Measurements from ENCODE around the gene TRANK1.
A peak's percentile ranks its signal among the peaks of the same experiment; 100 is the strongest.
"Not testable (repeated sequence)": the region's sequence is repeated elsewhere in the genome, so short reads cannot be mapped to it uniquely, and the experiment has no call there.

The TRANK1 gene

DNA sequence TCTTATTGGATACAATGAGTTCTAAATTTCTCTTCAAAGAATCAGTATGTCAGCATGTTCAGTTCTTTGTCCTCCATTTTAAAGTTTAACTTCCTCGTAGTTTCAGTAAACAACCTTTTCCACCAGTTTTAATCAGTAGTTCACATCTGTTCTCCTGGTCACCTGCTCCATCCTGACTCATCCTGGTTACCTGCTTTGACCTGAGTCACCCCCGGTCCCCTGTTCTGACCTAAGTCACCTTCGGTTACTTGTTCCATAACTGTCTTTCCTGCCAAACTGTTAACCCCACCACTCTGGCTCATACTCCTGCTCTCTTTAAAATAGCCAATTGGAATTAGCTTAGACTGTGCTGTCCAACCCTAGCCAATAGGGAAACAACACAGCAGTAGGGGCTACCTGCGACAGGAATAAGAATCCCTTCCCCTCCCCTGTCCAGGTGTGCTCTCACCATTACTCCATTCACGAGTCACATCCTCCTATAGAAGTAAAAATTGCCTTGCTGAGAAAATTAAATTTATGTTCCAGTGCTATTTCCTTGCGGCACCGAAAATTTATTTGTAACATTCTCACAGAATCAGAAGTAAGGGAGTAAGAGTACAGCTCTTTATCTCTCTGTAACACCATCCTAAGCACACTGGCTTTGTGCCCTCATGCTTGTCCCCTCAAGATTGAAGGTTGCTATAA lies 23.8 kb downstream of the TRANK1 start:
- no peak for DNase-seq (ENCODE audit: low read depth, low spot score)

DNA sequence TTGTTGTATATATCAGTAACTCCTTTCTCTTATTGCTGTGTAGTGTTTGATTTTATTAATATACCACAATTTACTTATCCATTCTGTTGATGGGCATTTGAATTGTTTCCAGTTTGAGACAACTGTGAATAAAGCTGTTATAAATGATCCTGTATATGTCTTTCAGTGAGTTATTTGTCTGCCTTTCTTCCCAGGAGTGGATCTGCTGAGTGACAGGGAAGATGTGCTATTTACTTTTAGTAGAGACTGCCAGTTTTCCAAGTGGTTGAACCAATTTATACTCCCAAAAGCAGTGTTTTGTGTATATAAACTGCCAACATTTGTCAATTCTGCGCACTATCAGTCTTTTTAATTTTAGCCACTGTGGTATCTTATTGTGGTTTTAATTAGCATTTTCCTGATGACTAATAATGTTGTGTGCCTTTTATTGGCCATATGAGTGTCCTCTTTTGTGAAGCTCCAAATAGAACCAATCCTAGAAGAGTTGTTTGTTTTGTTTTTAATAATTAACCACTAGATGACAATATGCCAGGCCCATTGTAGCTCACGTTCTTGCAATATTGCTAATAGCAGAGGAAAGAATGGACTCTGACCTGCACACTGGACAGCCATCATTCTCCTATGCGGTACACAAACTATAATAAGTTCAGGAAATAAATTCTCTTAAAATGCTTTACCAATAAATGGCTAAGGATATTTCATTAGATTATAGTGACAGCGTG lies 25.3 kb downstream of the TRANK1 start:
- no peak for DNase-seq (ENCODE audit: low read depth, low spot score)

DNA sequence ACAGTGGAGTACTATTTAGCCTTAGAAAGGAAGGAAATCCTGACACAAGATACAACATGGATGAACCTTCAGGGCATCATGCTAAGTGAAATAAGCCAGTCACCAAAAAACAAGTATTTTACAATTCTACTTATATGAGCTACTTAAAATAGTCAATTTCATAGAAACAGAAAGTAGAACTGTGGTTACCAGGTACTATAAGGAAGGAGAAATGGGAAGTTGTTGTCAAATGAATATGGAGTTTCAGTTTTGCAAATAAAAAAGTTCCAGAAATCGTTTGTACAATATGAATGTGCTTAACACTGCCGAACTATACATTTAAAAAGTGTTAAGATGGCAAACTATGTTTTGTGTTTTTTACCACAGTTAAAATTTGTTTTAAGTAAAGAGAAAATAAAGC lies 26.8 kb downstream of the TRANK1 start:
- no peak for DNase-seq (ENCODE audit: low read depth, low spot score)

DNA sequence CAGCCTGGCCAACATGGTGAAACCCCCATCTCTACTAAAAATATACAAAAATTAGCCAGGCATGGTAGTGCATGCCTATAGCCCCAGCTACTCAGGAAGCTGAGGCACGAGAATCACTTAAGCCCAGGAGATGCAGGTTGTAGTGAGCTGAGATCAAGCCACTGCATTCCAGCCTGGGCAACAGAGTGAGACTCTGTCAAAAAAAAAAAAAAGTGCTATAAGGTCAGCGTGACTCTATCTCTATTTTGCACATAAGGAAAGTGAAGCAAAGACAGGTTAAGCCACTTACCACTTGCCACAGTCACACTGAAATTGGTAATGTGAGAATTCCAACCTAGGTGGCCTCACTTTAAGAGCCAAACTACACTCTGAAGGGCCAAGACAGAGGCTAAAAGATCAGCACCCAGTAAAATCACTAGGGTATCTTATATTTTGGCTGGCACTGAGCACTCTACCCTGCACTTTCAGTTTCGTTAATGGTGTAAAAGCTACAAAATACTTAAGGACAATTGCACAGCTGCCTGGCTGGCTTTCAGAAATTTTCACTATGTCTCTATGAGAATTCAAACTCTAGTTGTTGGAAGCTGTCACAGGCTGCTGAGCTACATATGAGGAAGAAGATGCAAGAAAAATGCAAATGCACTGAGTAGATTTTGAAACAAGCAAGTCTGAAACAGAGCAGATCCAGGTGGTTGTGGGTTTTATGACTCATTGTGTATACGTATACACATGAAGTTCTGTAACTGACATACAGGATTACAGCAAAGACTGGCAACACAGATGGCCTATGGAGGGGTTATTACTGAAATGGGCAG lies 32.7 kb downstream of the TRANK1 start:
- DNase-seq (ENCODE audit: low read depth, low spot score): no peak

DNA sequence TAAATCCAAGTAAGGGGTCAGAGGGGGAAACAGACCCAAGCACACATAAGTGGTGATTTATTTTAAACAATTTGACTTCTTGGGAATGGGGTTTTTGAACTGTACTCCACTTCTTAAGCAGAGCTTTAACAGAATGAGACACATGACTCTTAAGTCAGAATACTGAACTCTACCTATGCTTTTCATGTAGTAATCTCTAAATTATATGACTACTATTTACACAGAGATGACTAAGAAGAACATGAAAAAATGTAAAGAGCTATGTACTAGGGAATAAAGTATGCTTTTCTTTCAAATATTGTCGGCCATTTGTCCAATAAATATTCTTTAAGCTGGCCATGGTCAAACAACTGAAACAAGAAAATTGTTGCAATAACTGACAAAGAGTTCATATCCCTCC lies 35.2 kb downstream of the TRANK1 start:
- no peak for DNase-seq (ENCODE audit: low read depth, low spot score)

- DNase-seq (ENCODE audit: low read depth, low spot score): no peak
Measured at GRCh38 chr3:36909181-36909580, 35.7 kb downstream of the TRANK1 start.

- DNase-seq (ENCODE audit: low read depth, low spot score): no peak
Measured at GRCh38 chr3:36908647-36909180, 36.1 kb downstream of the TRANK1 start.

- no peak for DNase-seq (ENCODE audit: low read depth, low spot score)
Measured at GRCh38 chr3:36907911-36908646, 36.8 kb downstream of the TRANK1 start.

DNA sequence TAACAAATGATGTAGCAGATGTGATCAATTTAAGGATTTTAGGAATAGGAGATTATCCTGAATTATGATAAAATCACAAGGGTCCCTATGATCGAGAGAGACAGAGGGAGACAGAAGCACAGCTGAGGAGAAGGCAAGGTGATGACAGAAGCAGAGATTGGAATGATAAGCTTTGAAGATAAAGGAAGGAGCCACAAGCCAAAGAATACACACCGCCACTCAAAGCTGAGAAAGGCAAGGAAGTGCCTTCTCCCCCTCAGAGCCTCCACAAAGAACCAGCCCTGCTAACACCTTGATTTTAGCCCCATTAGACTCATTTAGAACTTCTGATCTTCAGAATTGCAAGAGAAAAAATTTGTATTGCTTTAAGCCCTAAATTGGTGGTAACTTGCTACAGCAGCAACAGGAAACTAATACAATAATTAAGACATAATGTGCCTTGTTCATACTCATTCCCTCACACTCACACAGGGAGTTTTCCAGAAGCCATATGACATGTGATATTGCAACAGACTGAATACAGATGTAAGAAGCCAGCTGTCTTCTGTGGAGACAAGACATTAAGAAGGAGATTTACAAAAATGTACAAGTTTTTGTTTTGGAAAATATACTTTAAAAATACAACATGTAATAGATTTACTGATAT lies 38.2 kb downstream of the TRANK1 start:
- DNase-seq (ENCODE audit: low read depth, low spot score): no peak

DNA sequence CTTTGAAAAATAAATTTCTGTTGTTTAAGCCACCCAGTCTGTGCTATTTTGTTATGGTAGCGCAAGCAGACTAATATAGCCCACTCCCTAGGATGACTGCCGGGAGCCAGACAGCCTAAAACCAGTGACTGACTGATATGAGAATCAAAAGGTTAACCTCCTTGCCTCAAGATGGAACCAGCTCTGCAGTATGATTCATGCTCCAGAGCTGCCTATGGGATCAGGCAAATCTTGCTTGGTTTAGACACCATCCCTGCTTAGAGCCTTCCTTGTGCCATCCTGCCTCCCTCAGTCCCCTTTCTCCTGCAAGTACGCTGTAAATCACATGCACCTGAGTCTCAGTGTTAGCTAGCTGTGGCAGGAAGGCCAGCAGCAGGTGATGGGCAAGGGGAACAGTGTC lies 39.3 kb downstream of the TRANK1 start:
- no peak for DNase-seq (ENCODE audit: low read depth, low spot score)

- peak; percentile 54 for DNase-seq (ENCODE audit: low read depth, low spot score)
Measured at GRCh38 chr3:36904641-36905040, 40.2 kb downstream of the TRANK1 start.

DNA sequence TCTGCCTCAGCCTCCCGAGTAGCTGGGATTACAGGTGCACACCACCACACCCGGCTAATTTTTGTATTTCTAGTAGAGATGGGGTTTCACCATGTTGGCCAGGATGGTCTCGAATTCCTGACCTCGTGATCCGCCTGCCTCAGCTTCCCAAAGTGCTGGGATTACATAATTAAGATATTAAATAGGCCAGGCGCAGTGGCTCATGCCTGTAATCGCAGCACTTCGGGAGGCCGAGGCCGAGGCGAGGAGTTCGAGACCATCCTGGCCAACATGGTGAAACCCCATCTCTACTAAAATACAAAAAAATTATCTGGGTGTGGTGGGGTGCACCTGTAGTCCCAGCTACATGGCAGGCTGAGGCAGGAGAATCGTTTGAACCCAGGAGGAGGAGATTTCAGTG lies 40.8 kb downstream of the TRANK1 start:
- DNase-seq (ENCODE audit: low read depth, low spot score): not testable (repeated sequence)

DNA sequence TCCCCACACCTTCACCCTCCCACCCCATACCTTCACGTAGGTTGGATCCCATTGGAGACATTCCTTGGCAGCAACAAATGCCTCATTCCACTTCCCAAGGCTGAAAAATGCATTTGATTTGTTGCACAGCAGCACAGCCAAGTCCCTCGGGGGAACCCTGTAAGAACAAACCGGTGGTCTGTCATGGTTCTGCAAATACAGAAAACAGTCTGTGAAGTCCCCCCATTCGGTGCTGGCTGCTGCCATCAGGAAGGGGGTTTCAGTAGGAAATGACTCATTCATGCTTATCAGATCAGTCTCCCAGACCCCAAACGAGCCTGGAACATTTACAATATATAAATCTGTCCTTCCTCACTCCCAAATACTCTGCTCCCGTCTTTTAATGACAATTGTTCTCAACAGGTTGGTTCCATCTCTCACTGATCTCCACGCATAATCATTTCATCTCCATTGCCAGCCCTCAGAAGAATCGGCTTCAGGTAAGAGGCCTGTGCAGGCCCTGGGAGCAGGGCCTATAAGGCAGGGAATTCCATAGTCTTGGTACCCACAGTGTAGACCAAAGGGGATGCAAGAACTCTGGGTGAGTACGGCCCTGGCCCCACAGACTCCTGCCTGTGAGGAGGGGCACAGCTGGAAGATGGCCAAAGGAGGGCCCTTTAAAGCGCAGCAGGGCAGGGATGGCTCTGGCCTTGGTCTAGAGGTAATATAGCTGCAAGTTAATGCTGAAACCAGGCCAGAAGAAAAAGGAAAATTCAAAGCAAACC lies 41.6 kb downstream of the TRANK1 start:
- DNase-seq (ENCODE audit: low read depth, low spot score): no peak

GRCh38 chr3:36901588-36901987 lies 43.3 kb downstream of the TRANK1 start:
- no peak for DNase-seq (ENCODE audit: low read depth, low spot score)

GRCh38 chr3:36900474-36901443 lies 44.1 kb downstream of the TRANK1 start:
- DNase-seq (ENCODE audit: low read depth, low spot score): no peak

- DNase-seq (ENCODE audit: low read depth, low spot score): no peak
Measured at GRCh38 chr3:36895496-36896409, 49.1 kb downstream of the TRANK1 start.

DNA sequence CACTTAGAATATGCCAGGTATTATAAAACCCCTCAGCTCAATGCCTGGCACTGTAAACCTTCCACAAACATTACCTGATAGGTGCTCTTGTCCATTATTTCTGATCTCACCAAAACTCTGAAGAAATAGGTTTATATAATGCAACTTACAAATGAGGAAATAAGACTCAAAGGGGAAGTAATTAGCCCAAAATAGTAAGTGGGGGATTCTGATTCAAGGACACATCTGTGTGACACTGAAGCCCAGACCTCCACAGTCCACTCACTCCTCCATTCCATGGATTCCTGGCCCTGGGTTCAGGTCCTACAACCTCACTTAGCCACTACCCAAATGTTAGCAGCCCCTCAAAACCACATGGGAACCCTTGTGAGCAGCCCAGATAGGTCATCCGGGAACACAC lies 49.9 kb downstream of the TRANK1 start:
- no peak for DNase-seq (ENCODE audit: low read depth, low spot score)

GRCh38 chr3:36893826-36894225 lies 51.0 kb downstream of the TRANK1 start:
- no peak for DNase-seq (ENCODE audit: low read depth, low spot score)
